ENCODE results near the gene SMAD6. TPM values are rescaled to one million over a fixed set of nuclear protein-coding genes. Genes with fewer than 3 reads are reported as not detected.

SMAD6 gene
- total RNA-seq, 2 donors from 2014 or later: 190 to 213 TPM

DNA sequence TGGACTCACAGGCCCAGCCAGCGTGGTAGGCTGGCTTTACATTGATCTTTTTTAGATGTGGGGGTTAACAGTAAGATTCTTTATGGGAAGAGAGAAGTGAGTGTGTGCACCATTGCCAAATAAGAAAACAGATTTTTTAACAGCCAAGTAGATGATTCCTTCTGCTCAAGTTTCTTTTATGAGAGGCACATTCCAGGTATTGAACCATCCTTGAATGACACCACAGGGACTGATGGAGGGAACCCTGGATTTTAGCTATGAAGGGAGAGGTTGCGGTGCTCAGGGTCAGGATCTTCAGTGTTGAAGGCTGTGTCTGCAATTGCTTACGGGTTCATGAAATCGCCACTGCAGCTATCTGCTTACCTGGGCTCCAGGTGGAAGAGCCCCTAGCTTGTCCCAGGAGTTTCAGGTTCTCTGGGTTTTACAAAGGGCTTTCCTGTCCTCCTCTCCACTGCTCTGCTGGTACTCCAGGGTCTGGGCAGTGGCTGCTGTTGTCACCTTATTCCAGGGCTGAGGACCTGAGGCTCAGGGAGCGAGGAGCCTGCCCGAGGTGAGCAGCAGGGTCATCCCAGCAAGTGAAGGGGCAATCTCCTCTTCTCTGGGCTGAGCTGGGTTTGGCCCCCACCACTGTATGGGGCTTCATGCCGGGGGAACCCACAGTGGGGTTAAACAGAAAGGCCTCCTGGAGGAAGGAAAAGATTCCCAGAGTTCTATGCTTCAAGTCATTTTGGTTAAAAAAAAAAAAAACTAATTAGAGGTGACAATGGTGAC is 53.4 kb downstream of the SMAD6 start:
- Mint-ChIP-seq H3K36me3 (ENCODE audit: low read depth) (peaks cover 78% of the 10 kb centered on the region), H3K4me3 (no peak overlapping the region), H3K27me3 (ENCODE audit: insufficient read depth) (no peaks in the 10 kb centered on the region), H3K9me3 (peaks cover 9% of the 10 kb centered on the region), H3K27ac (peak overlapping the region; percentile 66), H3K4me1 (peaks cover 20% of the 10 kb centered on the region)
- no peaks in the 10 kb centered on the region for H3K4me1 ChIP-seq (ENCODE audit: control insufficient read depth, insufficient read depth, low read length)
- H3K9me3 ChIP-seq (ENCODE audit: control insufficient read depth, low read length): peaks cover 18% of the 10 kb centered on the region
- no peak for DNase-seq
- H3K4me3 ChIP-seq (ENCODE audit: low read length): no peak overlapping the region
- H3K36me3 ChIP-seq (ENCODE audit: control insufficient read depth, insufficient read depth, low read length): peaks cover 85% of the 10 kb centered on the region
- WGBS, 2 experiments (ENCODE audit: insufficient coverage in 1 of 2, insufficient read length in 1 of 2): 98 to 100% methylated on average over 4 to 7 of the region's 7 CpGs
- H3K9ac ChIP-seq (ENCODE audit: extremely low read depth, low read length, poor library complexity, severe bottlenecking): no peak overlapping the region
- H3K27ac ChIP-seq (ENCODE audit: low read depth, low read length): no peak overlapping the region
- no peaks in the 10 kb centered on the region for H3K27me3 ChIP-seq (ENCODE audit: control insufficient read depth, insufficient read depth, low read length, poor library complexity, severe bottlenecking)
- TF ChIP-seq, protein P1, sequence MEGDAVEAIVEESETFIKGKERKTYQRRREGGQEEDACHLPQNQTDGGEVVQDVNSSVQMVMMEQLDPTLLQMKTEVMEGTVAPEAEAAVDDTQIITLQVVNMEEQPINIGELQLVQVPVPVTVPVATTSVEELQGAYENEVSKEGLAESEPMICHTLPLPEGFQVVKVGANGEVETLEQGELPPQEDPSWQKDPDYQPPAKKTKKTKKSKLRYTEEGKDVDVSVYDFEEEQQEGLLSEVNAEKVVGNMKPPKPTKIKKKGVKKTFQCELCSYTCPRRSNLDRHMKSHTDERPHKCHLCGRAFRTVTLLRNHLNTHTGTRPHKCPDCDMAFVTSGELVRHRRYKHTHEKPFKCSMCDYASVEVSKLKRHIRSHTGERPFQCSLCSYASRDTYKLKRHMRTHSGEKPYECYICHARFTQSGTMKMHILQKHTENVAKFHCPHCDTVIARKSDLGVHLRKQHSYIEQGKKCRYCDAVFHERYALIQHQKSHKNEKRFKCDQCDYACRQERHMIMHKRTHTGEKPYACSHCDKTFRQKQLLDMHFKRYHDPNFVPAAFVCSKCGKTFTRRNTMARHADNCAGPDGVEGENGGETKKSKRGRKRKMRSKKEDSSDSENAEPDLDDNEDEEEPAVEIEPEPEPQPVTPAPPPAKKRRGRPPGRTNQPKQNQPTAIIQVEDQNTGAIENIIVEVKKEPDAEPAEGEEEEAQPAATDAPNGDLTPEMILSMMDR (conservative IDR thresholded peaks at IDR 0.05): no peak

DNA sequence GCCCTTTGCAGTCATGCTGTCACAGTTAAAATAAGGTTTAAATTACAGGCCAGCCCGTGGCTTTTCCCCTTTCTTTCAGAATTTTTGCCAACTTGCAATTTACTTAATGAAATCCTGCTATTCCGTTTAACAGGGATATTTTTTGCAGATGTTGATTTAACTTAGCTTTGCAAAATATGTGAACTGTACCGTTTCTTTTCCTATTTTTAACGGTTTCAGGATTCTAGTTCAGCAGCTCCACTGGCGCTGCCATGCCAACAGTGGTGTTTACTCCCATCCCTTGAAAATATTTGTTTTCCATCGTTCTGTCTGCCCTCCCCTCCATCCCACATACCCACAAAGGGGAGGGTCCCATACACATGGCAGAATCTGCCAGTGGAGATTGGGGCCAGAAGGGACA is 54.3 kb downstream of the SMAD6 start:
- H3K4me1 ChIP-seq (ENCODE audit: control insufficient read depth, insufficient read depth, low read length): no peaks in the 10 kb centered on the region
- Mint-ChIP-seq H3K4me3 (no peak overlapping the region), H3K27ac (no peak overlapping the region), H3K36me3 (ENCODE audit: low read depth) (peaks cover 81% of the 10 kb centered on the region), H3K4me1 (peaks cover 26% of the 10 kb centered on the region), H3K9me3 (peaks cover 9% of the 10 kb centered on the region), H3K27me3 (ENCODE audit: insufficient read depth) (no peaks in the 10 kb centered on the region)
- no peaks in the 10 kb centered on the region for H3K27me3 ChIP-seq (ENCODE audit: control insufficient read depth, insufficient read depth, low read length, poor library complexity, severe bottlenecking)
- H3K27ac ChIP-seq (ENCODE audit: low read depth, low read length): no peak overlapping the region
- peaks cover 88% of the 10 kb centered on the region for H3K36me3 ChIP-seq (ENCODE audit: control insufficient read depth, insufficient read depth, low read length)
- H3K9me3 ChIP-seq (ENCODE audit: control insufficient read depth, low read length): peaks cover 18% of the 10 kb centered on the region
- H3K4me3 ChIP-seq (ENCODE audit: low read length): no peak overlapping the region
- no peak for DNase-seq
- TF ChIP-seq, protein P1 (conservative IDR thresholded peaks at IDR 0.05): no peak
- 93 to 94% methylated on average over 6 of the region's 6 CpGs for WGBS, 2 experiments (ENCODE audit: insufficient coverage in 1 of 2, insufficient read length in 1 of 2)
- H3K9ac ChIP-seq (ENCODE audit: extremely low read depth, low read length, poor library complexity, severe bottlenecking): no peak overlapping the region

DNA sequence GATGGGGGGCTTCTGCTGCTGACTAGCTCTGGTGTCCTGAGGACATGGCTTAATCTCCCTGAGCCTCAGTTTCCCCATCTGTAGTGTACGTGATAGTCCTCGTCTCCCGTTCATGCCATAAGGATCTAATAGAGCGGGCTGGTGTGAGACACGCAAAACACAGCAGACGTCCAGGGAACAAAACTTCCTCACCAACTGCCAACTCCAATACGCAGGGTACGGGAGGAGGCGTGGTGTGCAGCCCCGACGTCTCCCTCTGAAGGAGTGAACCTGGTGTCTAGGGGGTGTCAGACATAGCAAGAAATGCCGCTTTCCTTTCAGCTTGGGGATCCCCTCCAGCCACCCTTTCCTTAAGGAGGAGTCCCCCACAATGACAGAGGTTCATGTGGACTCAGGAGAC is 55.0 kb downstream of the SMAD6 start:
- no peak overlapping the region for H3K9ac ChIP-seq (ENCODE audit: extremely low read depth, low read length, poor library complexity, severe bottlenecking)
- Mint-ChIP-seq H3K4me1 (peaks cover 33% of the 10 kb centered on the region), H3K27ac (no peak overlapping the region), H3K4me3 (no peak overlapping the region), H3K9me3 (peaks cover 9% of the 10 kb centered on the region), H3K36me3 (ENCODE audit: low read depth) (peaks cover 81% of the 10 kb centered on the region), H3K27me3 (ENCODE audit: insufficient read depth) (no peaks in the 10 kb centered on the region)
- H3K27me3 ChIP-seq (ENCODE audit: control insufficient read depth, insufficient read depth, low read length, poor library complexity, severe bottlenecking): no peaks in the 10 kb centered on the region
- peaks cover 18% of the 10 kb centered on the region for H3K9me3 ChIP-seq (ENCODE audit: control insufficient read depth, low read length)
- no peaks in the 10 kb centered on the region for H3K4me1 ChIP-seq (ENCODE audit: control insufficient read depth, insufficient read depth, low read length)
- H3K27ac ChIP-seq (ENCODE audit: low read depth, low read length): no peak overlapping the region
- no peak for DNase-seq
- no peak overlapping the region for H3K4me3 ChIP-seq (ENCODE audit: low read length)
- TF ChIP-seq, protein P1 (conservative IDR thresholded peaks at IDR 0.05): no peak
- 89 to 93% methylated on average over 6 to 12 of the region's 12 CpGs for WGBS, 2 experiments (ENCODE audit: insufficient coverage in 1 of 2, insufficient read length in 1 of 2)
- H3K36me3 ChIP-seq (ENCODE audit: control insufficient read depth, insufficient read depth, low read length): peaks cover 88% of the 10 kb centered on the region
